HCT116 (cell line): Measurements from ENCODE around the gene GCC1.

Experiments
- CTCF ChIP-seq, 3 experiments: fragments of 200-600 bp in 1 of 3; sonication (generic) in 1 of 3; IDR thresholded peaks in 2 of 3; conservative IDR thresholded peaks in 1 of 3; 2 replicates each; pipeline ENCODE4 v1.5.1; 2012 to 2017; ENCODE audit warnings: low read depth in 2 of 3, low read length in 2 of 3, antibody characterized with exemption in 1 of 3, borderline replicate concordance in 1 of 3, control low read depth in 1 of 3, mild to moderate bottlenecking in 1 of 3, mixed read lengths in 1 of 3, mixed run types in 1 of 3, moderate library complexity in 1 of 3; ENCODE audit not compliant: insufficient read depth in 1 of 3
- JUND ChIP-seq: IDR thresholded peaks from 2 replicates; pipeline ENCODE4 v1.6.1; 2012
- POLR2A ChIP-seq: IDR thresholded peaks from 2 replicates; pipeline ENCODE4 v1.7.0; 2011; ENCODE audit warnings: borderline replicate concordance; ENCODE audit not compliant: insufficient read depth, insufficient read length; ENCODE audit errors: extremely low read depth
- POLR2AphosphoS5 ChIP-seq: IDR thresholded peaks from 2 replicates; pipeline ENCODE4 v1.6.1; 2011; ENCODE audit warnings: mild to moderate bottlenecking, low read depth, low read length, moderate library complexity
- RAD21 ChIP-seq: IDR thresholded peaks from 2 replicates; pipeline ENCODE4 v1.6.1; 2012; ENCODE audit warnings: low read depth, mild to moderate bottlenecking
- REST ChIP-seq: IDR thresholded peaks from 2 replicates; pipeline ENCODE4 v1.6.1; 2012; ENCODE audit warnings: low read depth
- SIN3A ChIP-seq: IDR thresholded peaks from 2 replicates; pipeline ENCODE4 v1.6.1; 2012; ENCODE audit warnings: low read depth

GRCh38 chr7:127536394-127536691 is 49.1 kb downstream of the GCC1 start:
- TF ChIP-seq CTCF (IDR thresholded peaks at IDR 0.05 in 2 of 3, conservative IDR thresholded peaks at IDR 0.05 in 1 of 3; ENCODE audit: borderline replicate concordance in 1 of 3, insufficient read depth in 1 of 3, low read depth in 2 of 3, low read length in 2 of 3) = no peak
- no peak for TF ChIP-seq SIN3A
- no peak for TF ChIP-seq JUND
- TF ChIP-seq POLR2A = no peak
- TF ChIP-seq REST = no peak
- TF ChIP-seq POLR2AphosphoS5 = no peak
- TF ChIP-seq RAD21 = no peak
